HG03342 (cell line): ENCODE results near the gene SSX7.
"Not testable (repeated sequence)": the region's sequence is repeated elsewhere in the genome, so short reads cannot be mapped to it uniquely, and the experiment has no call there.

Experiments used
- ATAC-seq: cut with Tn5 transposase; IDR thresholded peaks from one replicate; pipeline ENCODE4 v1.9.1; 2021; ENCODE audit warnings: mild to moderate bottlenecking, moderate library complexity; ENCODE audit not compliant: unreplicated experiment

Gene SSX7

DNA sequence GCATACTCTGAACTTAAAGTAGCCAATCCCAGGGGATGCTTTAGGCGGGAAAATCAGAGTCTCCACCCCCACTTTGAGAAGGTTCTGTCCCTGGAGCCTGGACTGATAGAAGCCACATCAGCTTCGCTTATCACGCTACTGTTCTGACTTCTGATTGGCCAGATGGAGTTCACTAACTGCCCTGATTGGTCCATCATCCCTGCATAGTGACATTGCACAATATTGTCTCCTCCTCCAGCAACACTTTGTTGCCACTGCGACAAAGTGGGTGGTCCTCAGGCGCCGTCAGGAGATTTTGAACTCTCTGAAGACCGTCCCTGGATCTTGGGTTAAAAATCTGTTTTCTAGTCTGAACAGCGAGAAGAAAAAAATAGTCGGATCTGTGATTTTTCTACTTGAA, at the start of gene SSX7:
Gene SSX7 (minus strand): TSS at position 101 of the 400 bp plus-strand sequence. CDS start 1,428 bp downstream, outside the sequence.
- ATAC-seq = not testable (repeated sequence)

DNA sequence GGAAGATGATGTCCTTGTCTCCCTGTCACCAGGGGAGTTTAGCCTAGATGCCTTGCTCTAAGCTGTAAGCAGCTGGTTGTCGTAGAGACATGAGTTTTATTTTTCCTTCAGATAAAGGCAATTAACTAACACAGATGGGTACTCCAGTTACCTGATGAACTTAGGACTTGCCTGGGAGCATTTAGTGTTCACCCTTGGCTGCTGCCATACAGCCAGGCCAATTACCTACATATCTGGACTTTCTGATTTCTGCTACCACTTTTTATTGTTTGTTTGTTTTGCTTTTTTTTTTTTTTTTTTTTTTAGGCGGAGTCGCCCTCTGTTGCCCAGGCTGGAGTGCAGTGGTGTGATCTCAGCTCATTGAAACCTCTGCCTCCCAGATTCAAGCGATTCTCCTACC, 37.3 kb upstream of the SSX7 start:
- not testable (repeated sequence) for ATAC-seq

- ATAC-seq = not testable (repeated sequence)
These were observed 7.5 kb upstream of the SSX7 start for GRCh38 chrX:52662218-52662617.

DNA sequence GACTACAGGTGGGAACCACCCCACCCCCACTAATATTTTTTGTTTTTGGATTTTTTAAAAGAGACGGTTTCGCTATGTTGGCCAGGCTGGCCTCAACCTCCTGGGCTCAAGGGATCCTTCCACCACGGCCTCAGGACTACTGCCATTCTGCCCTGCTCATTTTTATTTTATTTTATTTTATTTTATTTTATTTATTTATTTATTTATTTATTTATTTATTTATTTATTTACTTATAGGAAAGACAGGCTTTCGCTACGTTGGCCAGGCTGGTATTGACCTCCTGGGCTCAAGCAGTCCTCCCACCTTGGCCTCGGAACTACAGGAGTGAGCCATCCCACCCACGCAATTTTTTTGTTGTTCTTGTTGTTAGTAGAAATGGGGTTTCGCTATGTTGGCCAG, 775 bp upstream of the SSX7 start:
- ATAC-seq = not testable (repeated sequence)

- not testable (repeated sequence) for ATAC-seq
These were observed 4.0 kb downstream of the SSX7 start for GRCh38 chrX:52650676-52651075.

DNA sequence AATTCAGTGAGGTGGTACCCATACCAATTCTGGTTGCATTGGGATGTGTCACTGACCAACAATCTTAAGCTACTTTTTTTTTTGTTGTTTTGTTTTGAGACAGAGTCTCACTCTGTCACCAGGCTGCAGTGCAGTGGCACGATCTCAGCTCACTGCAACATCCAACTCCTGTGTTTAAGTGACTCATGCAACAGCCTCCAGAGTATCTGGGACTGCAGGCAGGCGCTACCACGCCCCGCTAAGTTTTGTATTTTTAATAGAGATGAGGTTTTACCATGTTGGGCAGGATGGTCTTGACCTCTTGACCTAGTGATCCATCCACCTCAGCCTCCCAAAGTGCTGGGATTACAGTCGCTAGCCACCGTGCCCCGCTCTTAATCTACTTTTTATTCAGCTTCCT, 5.7 kb downstream of the SSX7 start:
- not testable (repeated sequence) for ATAC-seq

GRCh38 chrX:52628483-52628882, 26.2 kb downstream of the SSX7 start:
- not testable (repeated sequence) for ATAC-seq

- ATAC-seq = not testable (repeated sequence)
These were observed 34.0 kb downstream of the SSX7 start for GRCh38 chrX:52620661-52621060.

DNA sequence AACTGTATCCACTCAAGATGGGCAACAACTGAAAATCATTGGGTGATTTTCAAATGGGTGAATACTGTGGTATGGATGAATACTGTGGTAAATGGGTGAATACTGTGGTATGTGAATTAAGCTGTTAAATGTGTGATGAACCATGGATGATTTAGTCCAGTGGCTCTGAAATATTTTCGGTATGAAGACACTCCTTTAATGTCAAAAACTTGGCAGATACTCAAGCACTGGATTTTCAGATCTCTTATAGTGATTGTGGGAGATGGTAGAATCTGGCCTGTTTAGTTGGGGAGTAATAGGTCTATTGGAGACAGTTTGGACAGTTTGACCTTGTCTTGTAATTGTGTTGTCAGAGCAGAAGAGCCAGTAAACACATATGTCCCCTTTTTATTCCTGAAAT, 45.7 kb downstream of the SSX7 start:
- no peak for ATAC-seq

DNA sequence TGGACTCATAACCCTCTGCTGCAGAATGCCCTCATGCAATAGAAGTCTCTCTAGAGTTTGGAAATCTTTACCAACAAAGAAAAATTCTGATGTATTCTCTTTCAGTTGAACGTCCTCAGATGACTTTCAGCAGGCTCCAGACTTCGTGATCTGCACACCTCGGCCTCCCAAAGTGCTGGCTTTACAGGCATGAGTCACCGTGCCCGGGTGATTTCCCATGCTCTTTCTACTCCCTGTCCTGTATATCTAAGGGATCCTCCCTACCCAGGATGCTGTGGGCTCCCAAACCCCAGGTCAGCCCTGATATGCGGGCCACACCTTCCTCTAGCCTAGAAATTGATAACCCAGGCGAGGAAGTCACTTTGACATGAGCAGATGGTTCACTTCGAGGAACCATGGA, 51.5 kb downstream of the SSX7 start:
- not testable (repeated sequence) for ATAC-seq

DNA sequence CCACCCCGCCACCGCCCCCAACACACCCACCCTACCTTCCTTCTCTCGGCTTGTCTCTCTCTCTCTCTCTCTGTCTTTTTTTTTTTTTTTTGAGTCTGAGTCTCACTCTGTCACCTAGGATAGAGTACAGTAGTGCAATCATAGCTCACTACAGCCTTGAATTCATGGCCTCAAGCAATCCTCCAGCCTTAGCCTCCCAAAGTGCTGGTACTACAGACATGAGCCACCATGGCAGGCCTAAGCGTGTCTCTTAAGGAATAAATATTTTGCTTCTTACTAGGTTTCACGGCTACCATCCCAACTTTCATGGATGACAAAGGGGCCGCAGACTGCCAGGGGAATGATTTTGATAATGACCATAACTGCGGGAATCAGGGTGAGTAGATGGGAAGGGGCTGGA, 55.8 kb downstream of the SSX7 start:
- ATAC-seq = no peak

DNA sequence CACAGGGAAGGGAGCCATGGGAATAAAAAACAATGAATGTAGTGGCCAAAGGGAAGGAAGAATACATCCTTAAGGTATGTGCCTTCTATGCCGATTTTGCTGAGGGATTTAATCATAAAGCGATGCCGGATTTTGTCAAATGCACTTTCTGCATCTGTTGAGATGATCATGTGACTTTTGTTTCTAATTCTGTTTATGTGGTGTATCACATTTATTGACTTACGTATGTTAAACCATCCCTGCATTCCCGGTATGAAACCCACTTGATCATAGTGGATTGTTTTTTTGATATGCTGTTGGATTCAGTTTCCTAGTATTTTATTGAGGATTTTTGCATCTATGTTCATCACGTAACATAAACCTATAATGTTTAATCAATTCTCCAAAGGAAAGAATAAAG, 60.0 kb downstream of the SSX7 start:
- ATAC-seq = no peak
